Fibroblast of mammary gland (primary cell): ENCODE data around the gene TP73.

Experiments
- DNase-seq: peaks from one replicate; pipeline ENCODE4 v3.0.0-alpha.2; 2010; ENCODE audit warnings: low read depth
- H3K4me3 ChIP-seq: 2 replicates; pipeline ENCODE4 v1.5.1; 2011; ENCODE audit warnings: low read depth, mild to moderate bottlenecking, low read length, moderate library complexity; ENCODE audit not compliant: control insufficient read depth
- TF ChIP-seq, protein P1 (sequence below): conservative IDR thresholded peaks from 2 replicates; pipeline ENCODE4 v1.5.1; 2011; ENCODE audit warnings: low read depth, low read length, inconsistent platforms; ENCODE audit not compliant: control insufficient read depth, insufficient read depth

TP73 gene

DNA sequence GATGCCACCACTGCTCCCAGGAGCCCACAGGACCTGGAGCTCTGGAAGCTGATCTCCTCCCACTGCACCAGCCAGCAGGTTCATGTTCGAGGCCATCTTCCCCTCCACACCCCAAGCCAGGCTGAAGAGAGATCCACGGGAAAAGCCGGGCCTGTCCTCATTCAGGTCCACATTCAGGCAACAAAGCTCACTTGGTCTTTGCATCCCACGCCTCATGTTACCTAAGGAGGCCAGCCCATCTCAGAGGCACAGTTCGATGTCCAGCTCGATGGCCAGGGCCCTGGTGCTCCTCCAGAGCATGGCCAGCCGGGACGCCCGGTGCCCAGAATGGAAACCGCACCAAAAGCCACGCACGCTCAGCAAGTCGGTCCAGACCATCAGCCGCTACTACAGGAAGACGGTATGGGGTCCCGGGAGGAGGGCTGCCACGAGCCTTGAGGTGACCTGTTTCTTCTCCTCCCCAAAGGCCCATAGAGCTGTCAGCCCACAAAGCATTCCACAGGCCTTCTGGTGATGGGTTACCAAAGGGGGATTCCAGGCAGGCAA, 100.2 kb downstream of the TP73 start, which contains the start of gene CCDC27:
Gene CCDC27 (plus strand): TSS at position 51 of the 546 bp plus-strand sequence. CDS start 32 bp downstream, at position 83.
- TF ChIP-seq, protein P1, sequence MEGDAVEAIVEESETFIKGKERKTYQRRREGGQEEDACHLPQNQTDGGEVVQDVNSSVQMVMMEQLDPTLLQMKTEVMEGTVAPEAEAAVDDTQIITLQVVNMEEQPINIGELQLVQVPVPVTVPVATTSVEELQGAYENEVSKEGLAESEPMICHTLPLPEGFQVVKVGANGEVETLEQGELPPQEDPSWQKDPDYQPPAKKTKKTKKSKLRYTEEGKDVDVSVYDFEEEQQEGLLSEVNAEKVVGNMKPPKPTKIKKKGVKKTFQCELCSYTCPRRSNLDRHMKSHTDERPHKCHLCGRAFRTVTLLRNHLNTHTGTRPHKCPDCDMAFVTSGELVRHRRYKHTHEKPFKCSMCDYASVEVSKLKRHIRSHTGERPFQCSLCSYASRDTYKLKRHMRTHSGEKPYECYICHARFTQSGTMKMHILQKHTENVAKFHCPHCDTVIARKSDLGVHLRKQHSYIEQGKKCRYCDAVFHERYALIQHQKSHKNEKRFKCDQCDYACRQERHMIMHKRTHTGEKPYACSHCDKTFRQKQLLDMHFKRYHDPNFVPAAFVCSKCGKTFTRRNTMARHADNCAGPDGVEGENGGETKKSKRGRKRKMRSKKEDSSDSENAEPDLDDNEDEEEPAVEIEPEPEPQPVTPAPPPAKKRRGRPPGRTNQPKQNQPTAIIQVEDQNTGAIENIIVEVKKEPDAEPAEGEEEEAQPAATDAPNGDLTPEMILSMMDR: no peak
- no peak within 1 kb of the TSS for H3K4me3 ChIP-seq
- no peak for DNase-seq

DNA sequence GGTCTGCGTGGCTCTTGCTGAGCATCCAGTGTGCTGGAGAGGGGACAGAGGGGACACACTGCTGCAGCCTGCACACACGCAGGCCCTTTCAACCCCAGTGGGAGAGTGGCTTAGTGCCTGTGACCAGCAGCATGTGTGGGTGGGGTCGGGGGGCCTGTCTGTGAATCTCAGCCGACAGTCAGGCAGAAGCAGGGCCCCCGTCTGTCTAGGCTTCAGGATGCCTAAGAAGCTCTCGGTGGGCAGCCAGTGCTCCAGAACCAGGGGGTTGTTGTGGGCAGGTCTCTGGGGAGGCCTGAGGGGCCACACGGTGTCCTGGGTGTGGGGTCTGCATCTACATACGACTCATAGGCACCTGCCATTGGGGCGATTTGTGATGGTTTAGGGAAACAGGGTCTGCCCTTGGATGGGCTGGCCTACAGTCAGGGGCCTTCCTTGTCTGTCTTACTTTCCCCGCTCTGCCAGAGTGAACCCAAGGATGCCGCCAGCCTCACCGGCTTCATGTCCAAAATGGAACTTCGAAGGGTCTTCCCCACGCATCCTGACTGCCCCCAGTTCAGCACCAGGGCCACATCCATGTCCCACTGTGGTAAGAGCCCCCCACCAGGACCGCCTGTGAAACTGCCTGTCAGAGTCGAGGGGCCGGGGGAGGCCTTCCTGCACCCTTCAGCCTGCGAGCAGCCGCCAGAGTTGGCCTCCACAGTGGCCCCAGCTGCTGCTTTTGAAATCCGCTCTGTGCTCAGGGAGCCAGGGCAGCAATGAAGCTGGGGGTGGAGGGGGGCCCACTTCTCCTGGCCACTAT, 101.5 kb downstream of the TP73 start:
- TF ChIP-seq, protein P1: no peak
- no peak for DNase-seq
- no peak overlapping the region for H3K4me3 ChIP-seq

DNA sequence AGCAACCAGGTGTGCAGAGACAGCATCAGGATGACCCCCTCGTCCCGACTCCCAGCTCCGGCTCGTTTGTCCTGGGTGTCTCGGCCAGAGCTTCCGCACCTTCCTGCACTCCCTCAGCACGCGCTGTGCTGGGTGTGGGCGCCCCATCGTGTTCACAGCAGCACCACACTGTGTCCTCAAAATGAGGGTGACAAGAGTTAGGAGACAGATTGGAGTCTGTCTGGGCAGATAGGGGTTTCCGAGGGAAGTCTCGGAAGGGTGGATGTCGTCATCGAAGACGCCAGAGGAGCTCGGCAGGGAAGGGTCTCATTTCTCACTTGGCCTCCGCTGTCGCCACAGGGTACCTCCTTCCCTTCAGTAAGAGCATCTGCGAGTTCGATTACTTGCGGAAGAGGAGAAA, 104.1 kb downstream of the TP73 start:
- no peak overlapping the region for H3K4me3 ChIP-seq
- DNase-seq: no peak
- TF ChIP-seq, protein P1: no peak

DNA sequence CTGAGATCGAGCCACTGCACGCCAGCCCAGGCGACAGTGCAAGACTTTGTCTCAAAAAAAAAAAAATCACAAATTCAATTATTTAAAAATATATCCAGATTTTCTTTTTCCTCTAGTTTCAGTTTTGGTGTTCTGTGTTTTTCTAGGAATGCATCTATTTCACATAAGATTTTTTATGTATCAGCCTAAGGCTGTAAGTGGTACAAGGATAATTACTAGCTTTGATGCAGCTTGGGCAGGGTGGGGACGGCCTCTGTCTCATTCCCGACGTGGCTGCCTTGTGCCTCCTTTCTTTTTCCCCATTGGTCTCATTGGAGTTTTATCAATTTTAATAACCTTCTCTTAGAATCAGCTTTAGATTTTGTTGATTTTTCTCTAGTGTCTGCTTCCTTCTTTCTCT, 106.8 kb downstream of the TP73 start:
- TF ChIP-seq, protein P1: no peak
- no peak overlapping the region for H3K4me3 ChIP-seq
- no peak for DNase-seq

DNA sequence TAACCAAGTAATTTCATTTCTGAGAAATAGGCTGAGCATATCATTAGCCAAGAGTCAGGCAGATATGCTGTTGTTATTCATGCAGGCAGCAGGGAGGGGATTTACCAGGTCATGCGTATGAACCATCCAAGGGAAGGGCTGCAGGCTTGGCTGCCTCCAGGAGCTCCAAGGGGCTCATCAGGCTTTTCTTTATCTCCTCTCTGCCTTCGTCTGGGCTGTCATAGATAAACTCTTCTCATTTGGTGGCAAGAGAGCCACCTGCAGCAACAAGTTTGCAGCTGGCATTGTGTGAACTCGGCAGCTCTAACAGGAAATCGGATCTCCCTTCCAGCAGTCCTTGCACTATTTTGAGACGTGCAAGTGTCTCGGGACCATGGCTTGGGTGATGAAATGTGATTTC, 107.5 kb downstream of the TP73 start:
- TF ChIP-seq, protein P1: no peak
- H3K4me3 ChIP-seq: no peak overlapping the region
- DNase-seq: no peak

DNA sequence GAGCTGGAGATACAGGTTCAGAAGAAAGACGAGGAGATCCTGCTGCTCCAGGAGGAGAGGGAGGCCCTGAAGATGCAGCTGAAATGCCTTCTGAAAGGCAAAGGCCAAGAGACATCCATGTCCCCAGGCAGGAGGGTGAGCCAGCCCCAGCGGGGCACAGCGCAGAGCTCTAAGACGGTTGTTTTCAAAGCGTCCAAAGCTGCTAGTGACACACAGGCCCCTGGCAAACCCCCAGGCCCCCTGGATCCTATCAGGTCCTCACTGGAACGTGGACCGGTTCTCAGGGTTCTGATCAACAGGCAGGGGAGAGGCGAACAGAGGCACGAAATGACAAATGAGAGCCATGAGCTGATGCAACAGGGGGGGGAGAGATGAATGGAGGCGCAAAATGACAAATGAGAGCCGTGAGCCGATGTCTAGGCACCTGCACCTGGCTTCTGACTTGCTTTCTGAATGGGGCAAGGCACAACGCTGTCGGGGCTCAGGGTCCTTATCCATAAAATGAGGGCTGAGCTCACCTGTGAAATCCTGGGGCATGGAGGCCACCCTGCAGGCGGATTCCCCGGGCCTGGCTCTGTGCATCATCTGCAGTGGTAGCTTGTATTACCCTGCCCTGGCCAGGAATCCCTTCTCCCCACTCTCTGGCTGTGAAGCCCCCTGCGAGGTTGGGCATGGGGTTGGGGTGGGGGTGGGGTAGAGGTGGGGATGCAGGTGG, 109.1 kb downstream of the TP73 start:
- no peak overlapping the region for H3K4me3 ChIP-seq
- TF ChIP-seq, protein P1: no peak
- no peak for DNase-seq
